ENCODE data around the gene TNC.

TNC gene

GRCh38 chr9:115046199-115046598 lies 71.8 kb downstream of the TNC start:
- no peak for DNase-seq (ENCODE audit: low spot score)

- no peak for DNase-seq (ENCODE audit: low spot score)
These were observed 74.3 kb downstream of the TNC start for GRCh38 chr9:115043632-115044031.

GRCh38 chr9:115042781-115043509 lies 75.0 kb downstream of the TNC start:
- no peak for DNase-seq (ENCODE audit: low spot score)

GRCh38 chr9:115039516-115040120 lies 78.3 kb downstream of the TNC start:
- DNase-seq (ENCODE audit: low spot score) = no peak

- no peak for DNase-seq (ENCODE audit: low spot score)
These were observed 79.8 kb downstream of the TNC start for GRCh38 chr9:115038178-115038577.

- DNase-seq (ENCODE audit: low spot score) = no peak
These were observed 81.3 kb downstream of the TNC start for GRCh38 chr9:115036691-115037090.

GRCh38 chr9:115035841-115036612 lies 81.9 kb downstream of the TNC start:
- DNase-seq (ENCODE audit: low spot score) = peak; percentile 78

GRCh38 chr9:115034801-115035200 lies 83.2 kb downstream of the TNC start:
- no peak for DNase-seq (ENCODE audit: low spot score)

- no peak for DNase-seq (ENCODE audit: low spot score)
These were observed 84.2 kb downstream of the TNC start for GRCh38 chr9:115033800-115034199.

- DNase-seq (ENCODE audit: low spot score) = no peak
These were observed 85.7 kb downstream of the TNC start for GRCh38 chr9:115032296-115032695.

GRCh38 chr9:115030006-115030405 lies 88.0 kb downstream of the TNC start:
- DNase-seq (ENCODE audit: low spot score) = no peak

- DNase-seq (ENCODE audit: low spot score) = no peak
These were observed 92.2 kb downstream of the TNC start for GRCh38 chr9:115025721-115026120.

- no peak for DNase-seq (ENCODE audit: low spot score)
These were observed 92.9 kb downstream of the TNC start for GRCh38 chr9:115024925-115025535.

GRCh38 chr9:115022760-115023434 lies 95.1 kb downstream of the TNC start:
- DNase-seq (ENCODE audit: low spot score) = no peak

GRCh38 chr9:115018547-115019435 lies 99.2 kb downstream of the TNC start:
- no peak for DNase-seq (ENCODE audit: low spot score)

- DNase-seq (ENCODE audit: low spot score) = no peak
These were observed 101.6 kb downstream of the TNC start for GRCh38 chr9:115016344-115016743.

- no peak for DNase-seq (ENCODE audit: low spot score)
These were observed 102.8 kb downstream of the TNC start for GRCh38 chr9:115015018-115015635.

GRCh38 chr9:115014438-115014837 lies 103.5 kb downstream of the TNC start:
- DNase-seq (ENCODE audit: low spot score) = no peak

- DNase-seq (ENCODE audit: low spot score) = peak; percentile 86
These were observed 104.0 kb downstream of the TNC start for GRCh38 chr9:115013998-115014397.

GRCh38 chr9:115012486-115012885 lies 105.5 kb downstream of the TNC start:
- no peak for DNase-seq (ENCODE audit: low spot score)

- no peak for DNase-seq (ENCODE audit: low spot score)
These were observed 107.1 kb downstream of the TNC start for GRCh38 chr9:115010874-115011273.

Measured in activated CD4-positive, alpha-beta T cell treated with anti-CD3 and anti-CD28 coated beads, Interleukin-2, Interleukin-4, amounts not matched to agents 100 ng/mL and 50 ng/mL, durations not matched to agents 16 hours and 8 hours (primary cell).